Neutrophil (primary cell): Measurements from ENCODE around the gene PDCD6IP.

Experiments used
- H3K27ac ChIP-seq: fragments of 200-600 bp; sonication (generic); 2 replicates; pipeline ENCODE4 v1.5.1; 2016; ENCODE audit warnings: mild to moderate bottlenecking, moderate library complexity
- H3K27me3 ChIP-seq: fragments of 200-600 bp; sonication (generic); 2 replicates; pipeline ENCODE4 v1.6.0; 2016; ENCODE audit warnings: mild to moderate bottlenecking
- H3K36me3 ChIP-seq: fragments of 200-600 bp; sonication (generic); 2 replicates; pipeline ENCODE4 v1.5.1; 2017
- H3K4me1 ChIP-seq, 2 experiments: fragments of 200-600 bp in 1 of 2; sonication (generic) in 1 of 2; 1 replicate in 1 of 2; 2 replicates in 1 of 2; pipeline versions ENCODE4 v1.5.1 to v1.6.1; 2013 to 2016; ENCODE audit warnings: low read depth in 1 of 2, low read length in 1 of 2, mild to moderate bottlenecking in 1 of 2, moderate library complexity in 1 of 2; ENCODE audit not compliant: control insufficient read depth in 1 of 2, insufficient read depth in 1 of 2
- H3K4me3 ChIP-seq, 2 experiments: fragments of 200-600 bp in 1 of 2; sonication (generic) in 1 of 2; 1 replicate in 1 of 2; 2 replicates in 1 of 2; pipeline ENCODE4 v1.5.1; 2013 to 2016; ENCODE audit warnings: low read depth in 1 of 2, low read length in 1 of 2, mild to moderate bottlenecking in 1 of 2, moderate library complexity in 1 of 2
- H3K9me3 ChIP-seq: fragments of 200-600 bp; sonication (generic); 2 replicates; pipeline ENCODE4 v1.5.1; 2016
- TF ChIP-seq, protein P1 (sequence below): fragments of 200-600 bp; sonication (generic); IDR thresholded peaks from 2 replicates; pipeline ENCODE4 v1.5.1; 2016; ENCODE audit warnings: antibody characterized with exemption

PDCD6IP gene

DNA sequence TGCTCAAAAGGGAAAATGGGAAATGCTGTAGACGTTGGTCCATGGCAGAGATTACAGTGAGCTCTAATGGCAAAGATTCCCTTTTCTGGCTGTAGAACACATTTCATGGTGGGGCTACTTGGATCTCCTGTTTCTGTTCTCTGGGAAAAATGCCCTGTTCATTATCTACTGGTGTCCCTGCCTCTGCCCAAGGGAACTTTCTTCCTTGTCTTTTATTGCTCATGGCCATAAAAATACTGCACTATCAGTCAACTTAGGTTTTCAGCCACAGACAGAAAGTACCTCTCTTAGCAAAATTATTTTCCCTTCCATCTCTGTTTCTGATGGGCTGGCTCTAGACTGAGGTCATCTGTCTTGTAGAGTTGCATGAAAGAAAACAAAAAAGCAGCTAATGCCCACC lies 98.9 kb downstream of the PDCD6IP start:
- TF ChIP-seq, protein P1, sequence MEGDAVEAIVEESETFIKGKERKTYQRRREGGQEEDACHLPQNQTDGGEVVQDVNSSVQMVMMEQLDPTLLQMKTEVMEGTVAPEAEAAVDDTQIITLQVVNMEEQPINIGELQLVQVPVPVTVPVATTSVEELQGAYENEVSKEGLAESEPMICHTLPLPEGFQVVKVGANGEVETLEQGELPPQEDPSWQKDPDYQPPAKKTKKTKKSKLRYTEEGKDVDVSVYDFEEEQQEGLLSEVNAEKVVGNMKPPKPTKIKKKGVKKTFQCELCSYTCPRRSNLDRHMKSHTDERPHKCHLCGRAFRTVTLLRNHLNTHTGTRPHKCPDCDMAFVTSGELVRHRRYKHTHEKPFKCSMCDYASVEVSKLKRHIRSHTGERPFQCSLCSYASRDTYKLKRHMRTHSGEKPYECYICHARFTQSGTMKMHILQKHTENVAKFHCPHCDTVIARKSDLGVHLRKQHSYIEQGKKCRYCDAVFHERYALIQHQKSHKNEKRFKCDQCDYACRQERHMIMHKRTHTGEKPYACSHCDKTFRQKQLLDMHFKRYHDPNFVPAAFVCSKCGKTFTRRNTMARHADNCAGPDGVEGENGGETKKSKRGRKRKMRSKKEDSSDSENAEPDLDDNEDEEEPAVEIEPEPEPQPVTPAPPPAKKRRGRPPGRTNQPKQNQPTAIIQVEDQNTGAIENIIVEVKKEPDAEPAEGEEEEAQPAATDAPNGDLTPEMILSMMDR, result no peak
- Histone ChIP-seq H3K27me3 (no peaks in the 10 kb centered on the region), H3K4me1 (no peaks in the 10 kb centered on the region), H3K4me3 (no peak overlapping the region), H3K27ac (no peak overlapping the region), H3K36me3 (no peaks in the 10 kb centered on the region), H3K9me3 (no peaks in the 10 kb centered on the region)

DNA sequence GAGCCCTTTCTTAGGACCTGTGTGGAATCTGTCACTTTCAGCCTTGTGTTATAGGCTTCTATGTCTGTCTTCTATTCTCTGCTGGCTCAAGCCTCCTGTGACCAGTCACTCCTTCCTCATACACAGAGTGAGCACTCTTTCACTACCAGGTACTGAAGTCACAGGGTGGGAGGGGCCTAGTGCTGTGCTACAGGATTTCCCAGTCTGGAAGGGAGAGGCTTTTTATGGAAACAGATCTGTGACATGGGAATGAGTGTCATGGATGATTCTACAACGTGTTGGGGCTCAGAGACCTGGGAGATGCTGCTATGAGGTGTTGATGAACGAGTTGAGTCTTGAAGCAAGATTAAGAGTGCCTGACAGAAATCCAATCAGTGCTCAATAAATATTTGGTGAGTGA lies 100.5 kb downstream of the PDCD6IP start:
- Histone ChIP-seq H3K36me3 (no peaks in the 10 kb centered on the region), H3K9me3 (no peaks in the 10 kb centered on the region), H3K27me3 (no peaks in the 10 kb centered on the region), H3K27ac (no peak overlapping the region), H3K4me3 (no peak overlapping the region), H3K4me1 (no peaks in the 10 kb centered on the region)
- TF ChIP-seq, protein P1, result no peak

DNA sequence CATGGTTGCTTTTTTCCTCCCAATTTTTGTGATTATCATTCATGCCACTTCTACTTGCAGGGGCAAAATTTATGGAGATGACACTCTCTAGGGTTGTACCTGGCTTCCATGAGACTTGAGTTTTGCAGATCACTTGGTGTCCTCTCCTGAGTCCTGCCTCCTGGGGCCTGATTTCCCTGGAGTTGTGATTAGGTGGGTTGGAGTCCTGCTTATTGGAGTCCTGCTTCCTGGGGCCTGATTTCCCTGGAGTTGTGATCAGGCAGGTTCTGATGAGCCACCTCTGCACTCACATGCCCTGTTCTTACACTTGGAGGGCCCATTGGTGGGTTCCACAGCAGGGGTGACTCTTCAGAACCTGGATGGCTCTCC lies 102.0 kb downstream of the PDCD6IP start:
- H3K4me1 ChIP-seq, result no peaks in the 10 kb centered on the region
- H3K4me3 ChIP-seq, result no peak overlapping the region
- H3K27ac ChIP-seq, result no peak overlapping the region
- H3K27me3 ChIP-seq, result no peaks in the 10 kb centered on the region
- no peaks in the 10 kb centered on the region for H3K9me3 ChIP-seq
- H3K36me3 ChIP-seq, result no peaks in the 10 kb centered on the region
- TF ChIP-seq, protein P1, result no peak

DNA sequence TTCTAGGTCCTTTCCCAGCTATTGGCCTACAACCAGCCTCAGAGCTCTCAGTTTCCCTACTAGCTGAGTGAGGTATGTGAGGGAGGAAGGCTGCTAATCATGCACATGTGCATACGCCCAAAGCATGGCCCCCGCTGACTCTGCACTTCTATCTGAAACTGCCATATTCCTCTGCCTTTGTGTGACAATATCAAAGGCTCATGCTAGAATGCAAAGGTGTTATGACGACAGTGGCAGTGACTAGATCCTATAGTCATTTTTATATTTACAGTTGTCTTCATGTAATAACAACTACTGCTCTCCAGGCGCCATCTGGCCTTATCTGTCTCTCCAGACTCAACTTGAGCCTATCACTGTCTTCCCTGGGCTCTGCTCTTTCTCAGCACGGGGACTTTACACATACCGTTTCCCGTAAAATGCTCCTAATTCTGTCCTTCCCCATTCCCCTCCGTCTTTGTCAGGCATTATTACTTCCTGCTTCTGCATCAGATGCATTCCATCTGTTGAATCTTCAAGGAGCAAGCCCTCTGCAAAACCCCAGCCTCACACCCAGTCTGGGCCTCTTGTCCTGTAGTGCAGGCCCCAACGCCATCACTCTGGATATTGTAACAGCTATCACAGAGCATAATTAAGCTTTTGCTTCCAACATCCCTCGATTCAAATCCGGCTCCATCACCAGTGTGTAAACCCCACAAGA lies 102.5 kb downstream of the PDCD6IP start:
- no peaks in the 10 kb centered on the region for H3K4me1 ChIP-seq
- H3K27me3 ChIP-seq, result no peaks in the 10 kb centered on the region
- H3K9me3 ChIP-seq, result no peaks in the 10 kb centered on the region
- TF ChIP-seq, protein P1, result no peak
- no peaks in the 10 kb centered on the region for H3K36me3 ChIP-seq
- H3K4me3 ChIP-seq, result no peak overlapping the region
- H3K27ac ChIP-seq, result no peak overlapping the region

DNA sequence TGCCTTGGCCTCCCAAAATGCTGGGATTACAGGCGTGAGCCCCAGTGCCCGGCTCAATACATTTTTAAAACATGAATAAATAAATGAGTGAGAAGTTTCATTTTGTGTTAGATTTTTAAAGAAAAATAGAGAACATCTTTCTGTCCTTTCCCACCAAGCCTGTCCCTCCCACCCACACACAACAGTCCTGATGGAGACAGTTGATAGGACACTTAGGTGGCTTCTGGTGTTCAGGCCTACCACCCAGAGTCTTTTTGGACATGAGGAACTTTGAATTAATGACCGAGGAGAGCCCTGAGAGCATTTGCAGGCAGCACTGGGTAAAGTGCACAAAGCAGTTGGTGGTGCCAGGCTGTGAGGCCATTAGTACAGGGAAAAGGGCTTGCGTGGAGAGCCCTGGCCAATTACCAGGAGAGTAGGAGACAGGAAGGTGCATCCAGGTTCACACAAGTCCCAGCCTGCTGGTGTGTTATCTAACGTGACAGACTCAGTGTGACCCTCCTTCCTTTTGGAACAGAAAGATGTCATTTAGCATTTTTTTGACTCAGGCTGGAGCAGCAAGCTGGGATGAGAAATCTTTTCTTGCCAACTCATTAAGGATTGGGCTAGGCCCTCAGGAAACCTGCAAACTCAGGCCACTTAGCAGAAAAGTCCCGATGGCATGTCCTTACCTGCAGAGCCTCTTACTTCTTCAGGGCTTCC lies 103.6 kb downstream of the PDCD6IP start:
- TF ChIP-seq, protein P1, result no peak
- Histone ChIP-seq H3K27ac (no peak overlapping the region), H3K9me3 (no peaks in the 10 kb centered on the region), H3K36me3 (no peaks in the 10 kb centered on the region), H3K4me1 (no peaks in the 10 kb centered on the region), H3K27me3 (no peaks in the 10 kb centered on the region), H3K4me3 (no peak overlapping the region)
